WTC11 (cell line): ENCODE measurements around the gene SYNGR1. TPM values are rescaled to one million over a fixed set of nuclear protein-coding genes. Genes with fewer than 3 reads are reported as not detected.

Experiments used
- ATAC-seq: fragments of 200-7000 bp; cut with Tn5 transposase; 2 replicates; pipeline ENCODE4 v1.10.0; 2021; ENCODE audit warnings: mild to moderate bottlenecking, moderate library complexity
- CTCF ChIA-PET: fragments of 300-600 bp; sonication (Branson Sonifier 250); formaldehyde crosslinking; loops from one replicate; lab custom pipeline; 2021; ENCODE audit warnings: antibody characterized with exemption; lab: Charles Lee
- POLR2A ChIA-PET: fragments of 350-600 bp; sonication (Branson Sonifier 250); formaldehyde crosslinking; loops from one replicate; lab custom pipeline; 2021; ENCODE audit warnings: antibody characterized with exemption; lab: Charles Lee
- DNase-seq: peaks from one replicate; pipeline ENCODE4 v3.0.0; 2021; ENCODE audit warnings: low spot score
- H3K27ac Mint-ChIP-seq: 2 replicates; pipeline ENCODE4 v1.8.0; 2021; ENCODE audit warnings: mixed read lengths
- H3K27me3 Mint-ChIP-seq: 2 replicates; pipeline ENCODE4 v1.8.0; 2021; ENCODE audit warnings: low read depth, mild to moderate bottlenecking, moderate library complexity, mixed read lengths
- H3K36me3 Mint-ChIP-seq: 2 replicates; pipeline ENCODE4 v1.8.0; 2021; ENCODE audit warnings: mixed read lengths
- H3K4me1 Mint-ChIP-seq: 2 replicates; pipeline ENCODE4 v1.8.0; 2022; ENCODE audit warnings: mixed read lengths
- H3K4me3 Mint-ChIP-seq: 2 replicates; pipeline ENCODE4 v1.8.0; 2021; ENCODE audit warnings: mild to moderate bottlenecking, moderate library complexity, mixed read lengths
- H3K9me3 Mint-ChIP-seq: 2 replicates; pipeline ENCODE4 v1.8.0; 2021; ENCODE audit warnings: mixed read lengths
- CDX4 ChIP-seq: fragments of 250-450 bp; sonication (Bioruptor Pico); IDR thresholded peaks from 2 replicates; pipeline ENCODE4 v1.9.0; 2021; ENCODE audit warnings: moderate library complexity, mild to moderate bottlenecking, inconsistent platforms, borderline replicate concordance
- CREB1 ChIP-seq: sonication (generic); formaldehyde crosslinking; IDR thresholded peaks from 2 replicates; pipeline ENCODE4 v1.8.0; 2023; ENCODE audit warnings: mild to moderate bottlenecking, missing genetic modification reagents
- CREM ChIP-seq: sonication (generic); formaldehyde crosslinking; IDR thresholded peaks from 2 replicates; pipeline ENCODE4 v1.8.1; 2022; ENCODE audit warnings: mild to moderate bottlenecking, missing genetic modification reagents, moderate library complexity
- CTCF ChIP-seq: fragments of 200-600 bp; IDR thresholded peaks from 2 replicates; pipeline ENCODE4 v1.8.0; 2022; ENCODE audit warnings: antibody characterized with exemption
- ESRRA ChIP-seq: sonication (generic); formaldehyde crosslinking; IDR thresholded peaks from 2 replicates; pipeline ENCODE4 v1.8.1; 2022; ENCODE audit warnings: mild to moderate bottlenecking, missing genetic modification reagents, borderline replicate concordance
- FOXJ3 ChIP-seq: sonication (generic); formaldehyde crosslinking; IDR thresholded peaks from 2 replicates; pipeline ENCODE4 v1.9.0; 2021; ENCODE audit warnings: missing genetic modification reagents, mild to moderate bottlenecking, borderline replicate concordance
- GABPB1 ChIP-seq: sonication (generic); formaldehyde crosslinking; IDR thresholded peaks from 2 replicates; pipeline ENCODE4 v1.8.1; 2023; ENCODE audit warnings: mild to moderate bottlenecking, missing genetic modification reagents
- GTF2I ChIP-seq: fragments of 250-450 bp; sonication (Bioruptor Pico); conservative IDR thresholded peaks from 2 replicates; pipeline ENCODE4 v1.4.0; 2021; ENCODE audit warnings: mild to moderate bottlenecking
- HMGA2 ChIP-seq: fragments of 250-450 bp; sonication (Bioruptor Pico); IDR thresholded peaks from 2 replicates; pipeline ENCODE4 v1.4.0; 2021; ENCODE audit warnings: mild to moderate bottlenecking, moderate library complexity
- IRF2 ChIP-seq: sonication (generic); formaldehyde crosslinking; IDR thresholded peaks from 2 replicates; pipeline ENCODE4 v1.8.0; 2022; ENCODE audit warnings: low read depth, missing genetic modification reagents, borderline replicate concordance
- KAT7 ChIP-seq: sonication (generic); formaldehyde crosslinking; IDR thresholded peaks from 2 replicates; pipeline ENCODE4 v1.8.1; 2023; ENCODE audit warnings: missing genetic modification reagents, mild to moderate bottlenecking, borderline replicate concordance
- PRRX2 ChIP-seq: fragments of 250-450 bp; sonication (Bioruptor Pico); IDR thresholded peaks from 2 replicates; pipeline ENCODE4 v1.8.0; 2021; ENCODE audit warnings: mild to moderate bottlenecking
- TP53 ChIP-seq: sonication (generic); formaldehyde crosslinking; IDR thresholded peaks from 2 replicates; pipeline ENCODE4 v1.8.1; 2023; ENCODE audit warnings: mild to moderate bottlenecking, missing genetic modification reagents
- ZNF232 ChIP-seq: sonication (generic); formaldehyde crosslinking; IDR thresholded peaks from 2 replicates; pipeline ENCODE4 v1.8.0; 2022; ENCODE audit warnings: mild to moderate bottlenecking, missing genetic modification reagents
- ZNF671 ChIP-seq: fragments of 250-450 bp; sonication (Bioruptor Pico); IDR thresholded peaks from 2 replicates; pipeline ENCODE4 v1.8.0; 2021; ENCODE audit warnings: mild to moderate bottlenecking
- total RNA-seq: library from RNA; stranded (reverse); gene quantifications from 3 replicates; pipeline ENCODE4 v1.2.3, GENCODE V29; 2021
- TF ChIP-seq, protein P1 (sequence below): sonication (generic); formaldehyde crosslinking; IDR thresholded peaks from 2 replicates; pipeline ENCODE4 v1.8.0; 2022; ENCODE audit warnings: missing genetic modification reagents

SYNGR1 gene
- total RNA-seq, 1 experiment from 2014 or later, result 35.3 TPM

GRCh38 chr22:39302431-39302960 is 47.3 kb upstream of the SYNGR1 start (continued):
- TF ChIP-seq CDX4 (CRISPR knock-in tag), result no peak
- TF ChIP-seq, protein P1, sequence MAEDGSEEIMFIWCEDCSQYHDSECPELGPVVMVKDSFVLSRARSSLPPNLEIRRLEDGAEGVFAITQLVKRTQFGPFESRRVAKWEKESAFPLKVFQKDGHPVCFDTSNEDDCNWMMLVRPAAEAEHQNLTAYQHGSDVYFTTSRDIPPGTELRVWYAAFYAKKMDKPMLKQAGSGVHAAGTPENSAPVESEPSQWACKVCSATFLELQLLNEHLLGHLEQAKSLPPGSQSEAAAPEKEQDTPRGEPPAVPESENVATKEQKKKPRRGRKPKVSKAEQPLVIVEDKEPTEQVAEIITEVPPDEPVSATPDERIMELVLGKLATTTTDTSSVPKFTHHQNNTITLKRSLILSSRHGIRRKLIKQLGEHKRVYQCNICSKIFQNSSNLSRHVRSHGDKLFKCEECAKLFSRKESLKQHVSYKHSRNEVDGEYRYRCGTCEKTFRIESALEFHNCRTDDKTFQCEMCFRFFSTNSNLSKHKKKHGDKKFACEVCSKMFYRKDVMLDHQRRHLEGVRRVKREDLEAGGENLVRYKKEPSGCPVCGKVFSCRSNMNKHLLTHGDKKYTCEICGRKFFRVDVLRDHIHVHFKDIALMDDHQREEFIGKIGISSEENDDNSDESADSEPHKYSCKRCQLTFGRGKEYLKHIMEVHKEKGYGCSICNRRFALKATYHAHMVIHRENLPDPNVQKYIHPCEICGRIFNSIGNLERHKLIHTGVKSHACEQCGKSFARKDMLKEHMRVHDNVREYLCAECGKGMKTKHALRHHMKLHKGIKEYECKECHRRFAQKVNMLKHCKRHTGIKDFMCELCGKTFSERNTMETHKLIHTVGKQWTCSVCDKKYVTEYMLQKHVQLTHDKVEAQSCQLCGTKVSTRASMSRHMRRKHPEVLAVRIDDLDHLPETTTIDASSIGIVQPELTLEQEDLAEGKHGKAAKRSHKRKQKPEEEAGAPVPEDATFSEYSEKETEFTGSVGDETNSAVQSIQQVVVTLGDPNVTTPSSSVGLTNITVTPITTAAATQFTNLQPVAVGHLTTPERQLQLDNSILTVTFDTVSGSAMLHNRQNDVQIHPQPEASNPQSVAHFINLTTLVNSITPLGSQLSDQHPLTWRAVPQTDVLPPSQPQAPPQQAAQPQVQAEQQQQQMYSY (CRISPR knock-in tag), result no peak
- no peak for TF ChIP-seq TP53 (CRISPR knock-in tag)
- TF ChIP-seq ZNF671 (CRISPR knock-in tag), result no peak
- TF ChIP-seq HMGA2 (CRISPR knock-in tag), result no peak
- no peak for TF ChIP-seq ZNF232 (CRISPR knock-in tag)
- no peak for TF ChIP-seq CREM (CRISPR knock-in tag)
- no peak for TF ChIP-seq PRRX2 (CRISPR knock-in tag)
- no peak for TF ChIP-seq CREB1 (CRISPR knock-in tag)
- TF ChIP-seq IRF2 (CRISPR knock-in tag), result no peak
- TF ChIP-seq FOXJ3, result no peak
- TF ChIP-seq KAT7, result no peak
- no peak for TF ChIP-seq GTF2I (CRISPR knock-in tag)

GRCh38 chr22:39303358-39303757 is 46.4 kb upstream of the SYNGR1 start:
- H3K9me3 Mint-ChIP-seq, result peaks cover 9% of the 10 kb centered on the region
- POLR2A ChIA-PET, result no interaction called here
- H3K4me1 Mint-ChIP-seq, result peaks cover 25% of the 10 kb centered on the region
- peaks cover 9% of the 10 kb centered on the region for H3K36me3 Mint-ChIP-seq
- TF ChIP-seq ESRRA (CRISPR knock-in tag), result no peak
- TF ChIP-seq GABPB1 (CRISPR knock-in tag), result peak; percentile 41; the same call in 1 of the 2 replicates
- no peaks in the 10 kb centered on the region; the same call in 1 of the 2 replicates for H3K27me3 Mint-ChIP-seq
- CTCF ChIA-PET, result interaction anchor here (1.2 to 2.1 kb wide), 6 partner anchors 8 to 168 kb away, joined by 3 to 10 read pairs (median 4); no protein-coding TSS in a partner anchor
- H3K27ac Mint-ChIP-seq, result no peak overlapping the region
- DNase-seq, result no peak
- no peak overlapping the region for H3K4me3 Mint-ChIP-seq
- ATAC-seq, result no peak

DNA sequence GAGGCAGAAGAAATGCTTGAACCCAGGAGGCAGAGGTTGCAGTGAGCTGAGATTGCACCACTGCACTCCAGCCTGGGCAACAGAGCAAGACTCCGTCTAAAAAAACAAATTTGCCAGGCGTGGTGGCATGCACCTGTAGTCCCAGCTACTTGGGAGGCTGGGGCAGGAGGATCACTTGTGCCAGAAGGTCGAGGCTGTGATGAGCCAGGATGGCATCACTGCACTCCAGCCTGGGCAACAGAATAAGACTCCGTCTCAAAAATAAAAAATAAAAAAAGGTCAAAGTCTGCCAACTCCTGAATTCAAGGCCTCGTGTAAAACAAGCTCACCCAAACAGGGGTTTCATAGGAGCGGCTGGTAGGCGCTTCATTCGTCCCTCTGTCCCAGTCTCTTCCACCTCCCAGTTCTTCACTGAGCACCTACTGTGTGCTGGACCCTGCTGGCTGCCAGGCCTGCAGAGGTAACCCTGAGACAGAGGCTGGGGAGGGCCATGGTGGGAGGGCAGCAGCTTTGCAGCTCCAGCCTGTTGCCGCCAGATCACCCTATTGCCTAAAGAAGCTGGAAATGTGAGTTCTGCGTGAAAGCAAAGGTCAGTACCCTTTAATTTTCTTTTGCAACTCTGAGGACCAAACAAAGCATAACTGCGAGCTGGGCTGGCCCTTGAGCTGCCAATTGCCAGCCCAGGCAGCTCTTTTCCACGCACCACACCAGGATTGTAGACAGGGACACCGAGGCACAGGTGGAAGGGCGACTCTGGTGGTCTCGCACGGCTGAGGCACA is 45.7 kb upstream of the SYNGR1 start:
- Mint-ChIP-seq H3K9me3 (peaks cover 9% of the 10 kb centered on the region), H3K36me3 (peaks cover 9% of the 10 kb centered on the region), H3K27me3 (no peaks in the 10 kb centered on the region; the same call in 1 of the 2 replicates), H3K4me1 (peaks cover 28% of the 10 kb centered on the region), H3K27ac (no peak overlapping the region; the same call in 1 of the 2 replicates), H3K4me3 (no peak overlapping the region)
- ChIA-PET POLR2A (no interaction called here), CTCF (interaction anchor here (0.7 to 2.1 kb wide), 5 partner anchors 88 to 422 kb away, joined by 3 to 10 read pairs (median 4); no protein-coding TSS in a partner anchor)
- no peak for DNase-seq
- TF ChIP-seq GABPB1 (CRISPR knock-in tag) (no peak), CTCF (no peak)
- no peak for ATAC-seq
